ENCODE measurements around the gene INTS6L.
A peak's percentile ranks its signal among the peaks of the same experiment; 100 is the strongest.
"Not testable (repeated sequence)": the region's sequence is repeated elsewhere in the genome, so short reads cannot be mapped to it uniquely, and the experiment has no call there.

Gene INTS6L

GRCh38 chrX:135595543-135595942 lies 75.1 kb downstream of the INTS6L start:
- no peak for DNase-seq
- no peaks in the 10 kb centered on the region for H3K4me1 Mint-ChIP-seq
- TF ChIP-seq CTCF (IDR thresholded peaks at IDR 0.05) = no peak
- peaks cover 10% of the 10 kb centered on the region for H3K27me3 Mint-ChIP-seq (ENCODE audit: low read depth, poor library complexity)
- no peak overlapping the region for H3K4me3 Mint-ChIP-seq
- H3K27ac Mint-ChIP-seq = no peak overlapping the region
- H3K9me3 Mint-ChIP-seq = peaks cover 37% of the 10 kb centered on the region
- no peaks in the 10 kb centered on the region for H3K36me3 Mint-ChIP-seq (ENCODE audit: low read depth)

GRCh38 chrX:135596495-135596894 lies 76.0 kb downstream of the INTS6L start:
- Mint-ChIP-seq H3K4me1 (no peaks in the 10 kb centered on the region), H3K36me3 (ENCODE audit: low read depth) (no peaks in the 10 kb centered on the region), H3K27me3 (ENCODE audit: low read depth, poor library complexity) (peaks cover 12% of the 10 kb centered on the region), H3K4me3 (no peak overlapping the region), H3K9me3 (peaks cover 44% of the 10 kb centered on the region), H3K27ac (no peak overlapping the region)
- DNase-seq = peak; percentile 59
- TF ChIP-seq CTCF (IDR thresholded peaks at IDR 0.05) = peak; percentile 48

- Mint-ChIP-seq H3K27ac (no peak overlapping the region), H3K4me3 (no peak overlapping the region), H3K36me3 (ENCODE audit: low read depth) (no peaks in the 10 kb centered on the region), H3K4me1 (no peaks in the 10 kb centered on the region), H3K27me3 (ENCODE audit: low read depth, poor library complexity) (peaks cover 4% of the 10 kb centered on the region), H3K9me3 (peaks cover 47% of the 10 kb centered on the region)
- no peak for TF ChIP-seq CTCF (IDR thresholded peaks at IDR 0.05)
- no peak for DNase-seq
These were observed 85.4 kb downstream of the INTS6L start for GRCh38 chrX:135605906-135606305.

- not testable (repeated sequence) for H3K27ac Mint-ChIP-seq; H3K36me3 Mint-ChIP-seq (ENCODE audit: low read depth); H3K4me1 Mint-ChIP-seq; DNase-seq; H3K27me3 Mint-ChIP-seq (ENCODE audit: low read depth, poor library complexity); H3K4me3 Mint-ChIP-seq
- H3K9me3 Mint-ChIP-seq = peaks cover 31% of the 10 kb centered on the region
These were observed 104.1 kb downstream of the INTS6L start for GRCh38 chrX:135624408-135625204.

- Mint-ChIP-seq H3K27ac (no peak overlapping the region), H3K36me3 (ENCODE audit: low read depth) (no peaks in the 10 kb centered on the region), H3K4me3 (no peak overlapping the region), H3K4me1 (no peaks in the 10 kb centered on the region), H3K27me3 (ENCODE audit: low read depth, poor library complexity) (peaks cover 8% of the 10 kb centered on the region), H3K9me3 (peaks cover 27% of the 10 kb centered on the region)
- DNase-seq = no peak
- TF ChIP-seq CTCF (IDR thresholded peaks at IDR 0.05) = no peak
These were observed 105.5 kb downstream of the INTS6L start for GRCh38 chrX:135625995-135626394.

- Mint-ChIP-seq H3K36me3 (ENCODE audit: low read depth) (no peaks in the 10 kb centered on the region), H3K27ac (no peak overlapping the region), H3K4me3 (no peak overlapping the region), H3K4me1 (no peaks in the 10 kb centered on the region), H3K9me3 (peaks cover 49% of the 10 kb centered on the region), H3K27me3 (ENCODE audit: low read depth, poor library complexity) (peaks cover 10% of the 10 kb centered on the region)
- TF ChIP-seq CTCF (IDR thresholded peaks at IDR 0.05) = no peak
- no peak for DNase-seq
These were observed 108.9 kb downstream of the INTS6L start for GRCh38 chrX:135629342-135629741.

Measured in nephron progenitor cell (in vitro differentiated cells).